M059J (cell line): ENCODE data around the gene WWOX. TPM values are rescaled to one million over a fixed set of nuclear protein-coding genes. Genes with fewer than 3 reads are reported as not detected.
A peak's percentile ranks its signal among the peaks of the same experiment; 100 is the strongest.

Source experiments
- DNase-seq: peaks from one replicate; pipeline ENCODE4 v3.0.0-alpha.2; 2012; ENCODE audit warnings: low read depth
- total RNA-seq: library from RNA; depleted of rRNA; stranded (reverse); fragments of >200 nt; shearing (Covaris generic); gene quantifications from 2 replicates; pipeline ENCODE4 v1.2.3, GENCODE V29; 2014

WWOX gene
- total RNA-seq, 1 experiment from 2014 or later: 13.7 TPM

DNA sequence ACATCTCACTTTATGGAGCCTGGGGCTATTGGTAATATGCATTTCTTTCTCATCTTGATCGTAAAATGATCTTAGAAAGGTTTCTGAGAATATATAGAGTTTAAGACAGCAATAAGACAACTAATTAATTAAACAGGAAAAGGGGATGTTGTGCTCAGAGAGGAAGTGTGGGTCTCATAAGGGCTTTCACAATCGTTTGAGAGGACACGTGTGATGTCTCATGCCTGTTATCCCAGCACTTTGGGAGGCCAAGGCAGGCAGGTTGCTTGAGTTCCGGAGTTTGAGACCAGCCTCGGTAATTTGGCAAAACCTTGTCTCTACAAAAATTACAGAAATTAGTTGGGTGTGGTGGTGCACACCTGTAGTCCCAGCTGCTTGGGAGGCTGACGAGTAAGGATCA lies 295.6 kb downstream of the WWOX start:
- no peak for DNase-seq

DNA sequence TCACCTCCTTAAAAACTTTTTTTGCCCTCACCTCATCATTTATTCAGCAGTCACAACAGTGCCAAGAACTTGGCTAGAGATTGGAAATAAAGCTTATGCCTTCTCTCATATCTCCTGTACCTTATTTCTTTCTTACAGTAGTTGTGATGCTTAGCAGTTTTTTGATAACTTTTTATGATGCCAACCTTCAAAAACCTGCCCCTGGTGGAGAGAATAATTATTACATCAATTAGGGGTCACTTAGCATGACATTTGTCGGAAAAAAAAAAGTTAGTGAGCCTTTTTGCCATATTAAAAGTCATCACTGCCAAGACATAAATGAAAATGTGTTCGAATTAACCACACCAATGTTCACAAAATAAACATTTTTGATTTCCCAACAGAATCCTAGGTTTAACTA lies 296.6 kb downstream of the WWOX start:
- DNase-seq: no peak

DNA sequence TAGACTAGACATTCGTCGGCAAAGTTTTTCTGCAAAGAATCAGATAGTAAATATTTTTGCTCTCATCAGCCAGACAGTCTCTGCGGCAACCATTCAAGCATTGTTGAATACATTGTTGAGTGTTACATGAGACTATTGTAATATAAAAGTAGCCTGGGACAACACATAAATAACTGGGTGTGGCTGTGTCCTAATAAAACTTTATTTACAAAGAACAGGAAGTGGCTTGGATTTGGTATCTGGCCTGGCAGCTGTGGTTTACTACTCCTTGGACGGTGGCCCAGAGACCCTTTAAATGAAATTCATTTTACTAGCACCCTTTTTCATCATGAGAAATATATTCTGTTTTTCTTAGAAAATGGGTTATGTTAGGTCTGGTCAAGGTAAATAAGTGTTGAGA lies 297.2 kb downstream of the WWOX start:
- DNase-seq: no peak

DNA sequence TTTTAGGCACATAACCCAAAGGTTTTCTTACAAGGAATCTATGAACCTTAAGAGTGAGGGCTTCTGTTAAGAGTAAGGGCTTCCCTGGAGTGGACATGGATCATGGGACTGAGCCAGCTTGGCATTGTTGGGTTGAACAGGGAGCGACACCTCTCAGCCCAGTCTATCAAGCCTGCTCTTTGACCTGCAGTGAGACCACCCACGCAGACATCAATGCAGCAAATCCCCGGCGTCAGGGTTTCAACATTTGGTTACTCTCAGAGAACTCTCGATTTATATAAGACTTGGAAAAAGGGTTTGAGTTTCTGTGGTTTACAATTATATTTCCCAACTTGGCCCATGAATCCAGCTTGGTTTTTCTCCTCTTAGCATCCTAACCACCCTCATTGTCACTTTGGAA lies 299.9 kb downstream of the WWOX start:
- DNase-seq: no peak

DNA sequence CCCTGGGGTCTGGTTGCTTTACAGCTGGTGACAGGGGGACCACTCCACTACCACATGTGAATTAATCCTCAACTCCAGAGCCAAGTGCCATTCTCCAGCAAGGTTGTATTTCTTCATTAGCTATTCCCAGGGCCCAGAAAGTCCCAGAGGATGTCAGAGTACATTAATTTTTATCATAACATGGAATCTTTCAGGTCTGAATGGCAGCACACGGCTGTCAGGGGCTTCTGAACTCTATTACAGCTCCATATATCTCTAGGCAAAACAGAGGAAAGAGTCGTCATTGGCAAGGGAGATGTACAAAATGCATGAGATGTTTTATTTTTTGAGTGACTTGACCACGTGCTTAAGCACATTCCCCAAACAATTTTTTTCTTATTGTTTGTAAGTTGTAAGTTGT lies 303.4 kb downstream of the WWOX start:
- no peak for DNase-seq

DNA sequence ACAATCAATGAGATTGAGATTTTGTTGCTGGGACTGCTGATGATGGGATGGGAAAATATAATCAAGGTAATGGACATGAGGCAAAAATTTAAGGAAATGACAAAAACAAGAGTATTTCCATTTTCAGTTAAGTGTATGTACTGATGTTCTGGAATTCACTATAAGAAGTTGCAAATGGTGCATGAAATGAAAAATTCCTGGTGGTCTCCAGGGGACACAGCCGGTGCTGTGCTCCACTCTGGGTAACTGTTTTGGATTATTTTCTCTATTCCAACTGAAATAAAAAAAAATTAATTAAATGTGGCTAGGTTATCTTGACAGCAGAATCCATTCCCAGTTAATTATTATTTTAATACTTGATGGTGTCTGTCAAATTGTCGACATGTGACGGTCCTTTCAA lies 305.6 kb downstream of the WWOX start:
- no peak for DNase-seq

DNA sequence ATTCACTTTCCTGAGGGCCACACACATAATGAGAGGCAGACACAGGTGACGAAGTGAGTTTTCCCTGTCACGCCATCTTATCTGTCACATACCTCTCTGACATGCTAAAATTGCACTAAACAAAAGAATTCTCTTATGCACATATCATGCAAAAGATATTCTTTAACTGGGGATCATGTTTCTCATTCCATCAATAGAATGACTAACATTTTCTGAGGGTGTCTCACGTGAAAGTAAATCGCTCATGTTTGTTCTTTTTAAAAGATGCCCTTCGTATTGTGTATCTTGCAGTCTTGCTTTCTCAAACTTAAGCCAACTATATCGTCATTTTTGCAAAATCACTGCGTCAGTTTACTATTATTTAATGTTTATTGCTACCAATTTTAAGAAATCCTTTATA lies 306.4 kb downstream of the WWOX start:
- no peak for DNase-seq

DNA sequence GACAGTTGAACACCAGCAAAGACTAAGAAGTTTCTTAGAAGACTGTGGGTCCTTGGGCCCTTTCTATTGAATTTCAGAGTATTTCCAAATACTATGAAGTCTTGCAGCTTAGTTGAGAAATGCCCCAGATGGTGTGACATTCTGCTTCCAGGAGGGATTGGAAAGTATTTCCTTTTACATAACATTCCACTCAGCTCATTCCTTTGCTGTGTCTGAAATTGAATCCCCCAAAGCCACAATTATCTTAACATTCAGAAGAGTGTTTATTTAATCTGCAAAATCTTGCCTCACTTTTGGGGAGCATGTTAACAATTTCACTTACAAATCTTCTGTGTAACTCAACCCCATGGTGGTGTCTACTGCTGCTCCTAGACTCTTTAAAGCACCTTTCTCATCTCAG lies 307.7 kb downstream of the WWOX start:
- DNase-seq: peak; percentile 1

DNA sequence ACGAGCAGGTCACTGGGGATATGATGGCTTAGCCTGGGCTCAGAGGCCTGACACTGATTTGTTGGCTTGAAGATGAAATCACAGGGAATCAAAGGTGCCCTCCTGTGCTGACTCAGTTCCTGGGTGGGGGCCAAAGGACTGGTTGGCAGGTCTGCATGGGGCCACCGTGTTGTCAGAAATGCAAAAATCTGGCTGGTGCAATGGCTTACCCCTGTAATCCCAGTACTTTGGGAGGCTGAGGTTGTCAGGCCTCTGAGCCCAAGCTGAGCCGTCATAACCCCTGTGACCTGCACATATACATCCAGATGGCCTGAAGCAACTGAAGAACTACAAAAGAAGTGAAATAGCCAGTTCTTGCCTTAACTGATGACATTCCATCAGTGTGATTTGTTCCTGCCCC lies 314.2 kb downstream of the WWOX start:
- DNase-seq: no peak

DNA sequence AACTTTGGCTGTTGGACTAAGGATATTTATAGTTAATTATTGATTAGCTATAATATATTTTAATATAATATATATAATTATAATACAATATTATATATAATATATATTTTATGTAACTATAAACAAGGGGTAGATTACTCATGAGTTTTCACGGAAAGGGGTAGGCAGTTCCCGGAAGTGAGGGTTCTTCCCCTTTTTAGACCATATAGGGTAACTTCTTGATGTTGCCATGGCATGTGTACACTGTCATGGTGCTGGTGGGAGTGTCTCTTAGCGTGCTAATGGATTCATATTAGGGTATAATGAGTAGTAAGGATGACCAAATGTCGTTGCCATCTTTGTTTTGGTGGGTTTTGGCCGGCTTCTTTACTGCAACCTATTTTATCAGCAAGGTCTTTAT lies 315.6 kb downstream of the WWOX start:
- DNase-seq: no peak

DNA sequence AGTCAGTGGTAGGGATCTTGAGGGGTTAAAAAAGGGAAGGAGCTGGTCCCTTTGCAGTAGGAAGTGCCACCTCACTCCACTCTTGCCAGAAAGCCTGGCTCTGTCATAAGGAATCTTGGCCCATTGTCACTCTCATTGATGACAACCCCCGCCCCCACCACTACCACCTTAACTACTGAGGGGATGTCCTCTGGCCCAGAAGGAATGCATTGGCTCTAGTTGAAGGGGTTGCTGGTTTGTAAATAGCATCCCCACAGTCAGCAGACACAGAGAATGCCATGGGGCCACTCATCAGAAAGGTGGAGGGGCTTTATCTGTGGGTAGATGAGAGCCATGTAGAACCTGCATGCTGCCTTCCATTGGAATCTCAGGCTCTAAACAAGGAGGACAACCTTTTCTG lies 316.2 kb downstream of the WWOX start:
- no peak for DNase-seq

DNA sequence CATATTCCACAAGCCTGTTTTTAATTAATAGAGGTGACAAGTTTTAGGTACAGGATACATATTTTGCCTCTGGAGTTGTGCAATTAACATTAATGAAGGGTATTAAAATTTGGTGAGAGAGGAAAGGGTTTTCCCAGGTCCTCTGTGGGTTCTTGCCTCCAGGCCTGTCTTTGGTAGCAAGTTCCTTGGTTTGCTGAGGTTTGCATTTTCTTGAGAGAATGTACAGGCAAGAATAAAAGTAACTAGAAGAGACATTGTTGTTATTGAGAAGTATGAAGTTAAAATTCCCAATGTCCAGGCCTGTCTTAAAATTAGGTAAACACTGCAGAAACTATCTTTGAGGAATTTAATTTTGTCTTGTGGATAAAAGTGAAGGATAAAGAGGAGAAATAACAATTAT lies 316.9 kb downstream of the WWOX start:
- DNase-seq: no peak

DNA sequence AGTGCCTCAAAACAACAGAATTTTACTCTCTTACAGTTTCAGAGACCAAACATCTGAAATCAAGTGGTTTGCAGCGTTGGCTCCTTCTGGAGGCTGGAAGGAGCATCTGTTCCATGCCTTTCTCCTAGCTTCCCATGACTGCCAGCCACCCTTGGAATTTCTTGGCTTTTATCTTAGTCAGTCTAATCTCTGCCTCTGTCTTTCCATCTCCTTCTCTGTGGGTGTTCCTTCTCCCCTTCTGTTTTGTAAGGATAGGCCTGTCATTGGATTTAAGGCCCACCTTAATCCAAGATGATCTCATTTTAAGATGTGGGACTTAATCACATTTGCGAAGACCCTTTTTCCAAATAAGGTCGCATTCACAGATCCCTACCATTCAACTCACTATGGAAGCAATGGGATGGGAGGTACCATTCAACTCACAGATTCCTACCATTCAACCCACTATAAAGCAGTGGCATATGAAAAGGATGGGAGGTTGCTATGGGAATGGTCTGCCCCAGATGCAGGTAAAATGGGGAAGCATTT lies 321.8 kb downstream of the WWOX start:
- DNase-seq: no peak

DNA sequence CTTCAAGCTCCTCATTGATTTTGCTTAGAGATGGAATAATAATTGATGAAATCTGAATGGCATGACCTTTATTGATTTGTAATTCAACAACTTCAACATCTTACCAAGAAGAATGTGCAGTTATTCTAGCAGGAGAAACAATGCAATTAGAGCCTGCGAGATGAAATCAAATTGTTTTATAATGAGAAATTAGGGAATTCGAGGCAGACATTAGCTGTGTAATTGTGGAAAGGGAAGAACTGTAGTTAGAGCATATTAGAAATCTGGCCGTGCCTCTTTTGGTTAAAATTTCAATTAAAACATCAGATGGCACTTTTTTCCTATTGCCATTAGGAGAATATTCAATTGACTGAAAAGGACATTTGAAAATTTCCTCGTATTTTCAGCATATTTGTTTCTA lies 325.8 kb downstream of the WWOX start:
- no peak for DNase-seq

DNA sequence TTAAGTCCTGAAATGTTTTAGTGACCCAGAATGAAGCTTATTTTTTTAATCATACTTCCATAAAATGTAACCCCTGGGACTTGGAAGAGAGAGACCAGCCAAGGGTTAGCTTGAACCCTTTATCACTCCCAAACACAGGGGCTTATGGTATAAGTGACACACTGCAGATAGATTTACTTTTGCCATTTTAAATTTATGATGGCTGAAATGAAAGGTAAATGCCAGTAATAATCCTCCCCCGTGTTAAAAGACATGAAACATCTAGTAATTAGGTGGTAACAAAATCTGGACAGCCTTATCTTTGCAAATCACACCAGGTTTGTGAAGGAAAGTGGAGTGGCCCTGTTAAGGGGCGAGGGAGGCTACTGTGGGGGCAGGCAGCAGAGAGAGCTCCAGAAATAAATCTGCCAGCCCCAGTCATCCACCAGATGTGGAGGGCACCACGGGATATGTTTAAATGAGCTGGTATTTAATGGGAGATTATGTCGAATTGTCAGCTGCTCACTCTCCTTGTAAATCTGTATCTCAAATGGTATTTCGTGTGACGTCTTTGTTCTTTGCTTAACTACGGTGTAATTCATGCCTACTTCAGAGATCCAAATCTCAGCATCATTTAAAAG lies 326.5 kb downstream of the WWOX start:
- DNase-seq: no peak

DNA sequence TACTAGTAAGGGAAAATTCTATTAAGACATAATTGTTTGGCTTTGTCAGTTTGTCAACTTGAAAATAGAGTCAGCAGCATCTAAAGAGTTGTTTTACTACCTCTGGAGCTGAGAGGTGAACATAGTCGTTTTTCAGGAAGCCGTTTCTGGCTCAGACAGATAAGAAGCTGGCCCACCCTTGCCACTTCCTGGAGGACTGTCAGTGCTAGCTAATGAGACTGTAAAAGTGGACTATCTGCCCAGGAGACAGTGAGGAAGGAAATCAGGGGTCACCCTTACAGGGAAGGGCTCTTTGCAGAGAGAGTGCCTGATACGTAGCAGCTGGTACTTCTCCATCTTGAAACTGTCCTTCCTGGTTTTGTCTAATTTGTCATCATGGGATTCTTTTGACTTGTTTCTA lies 328.7 kb downstream of the WWOX start:
- no peak for DNase-seq

DNA sequence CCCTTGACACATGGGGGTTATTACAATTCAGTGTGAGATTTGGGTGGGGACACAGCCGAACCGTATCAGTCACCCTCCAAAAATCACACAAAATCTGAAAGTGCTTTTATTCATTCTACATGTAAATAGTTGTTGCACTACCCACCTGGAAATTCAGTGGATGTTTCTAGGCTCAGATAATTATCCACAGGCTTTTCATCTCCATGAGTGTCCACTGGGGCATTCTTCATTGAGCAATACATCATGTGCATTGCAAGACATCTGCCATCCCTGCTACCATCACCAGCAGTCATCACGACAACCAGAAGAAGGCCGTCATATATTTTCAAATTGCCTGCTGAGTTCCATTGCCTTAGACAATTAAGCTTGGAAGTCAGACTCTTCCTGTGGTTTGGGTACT lies 330.8 kb downstream of the WWOX start:
- DNase-seq: no peak

DNA sequence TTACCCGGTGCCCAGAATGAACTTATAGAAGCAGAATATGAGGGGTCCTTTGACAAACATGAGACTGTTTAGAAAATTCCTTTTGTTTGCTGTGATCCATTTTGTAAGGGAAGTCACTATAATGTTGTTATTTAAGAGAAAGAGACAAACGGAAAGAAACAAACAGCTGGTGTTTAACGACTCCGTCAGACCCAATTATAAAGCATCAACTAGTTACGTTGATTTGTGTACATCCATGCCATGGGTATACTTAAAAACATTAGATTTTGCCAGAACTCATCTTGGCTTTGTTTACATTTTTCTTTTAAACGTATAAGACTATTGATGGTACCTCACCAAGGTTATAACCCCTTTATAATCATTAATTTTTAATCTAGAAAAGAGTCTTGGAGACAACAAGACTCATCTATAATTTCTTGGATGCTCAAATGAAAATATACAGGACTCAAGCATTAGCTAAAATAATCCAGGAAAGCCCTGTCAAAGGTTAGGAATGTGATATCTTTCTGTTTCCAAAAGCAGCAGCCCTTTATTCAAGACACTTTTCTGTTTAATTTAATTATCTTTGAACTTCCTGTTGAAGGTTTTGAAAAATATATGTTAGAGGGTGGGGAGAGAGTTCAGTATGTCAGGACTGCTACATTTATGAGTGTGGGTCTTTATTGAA lies 331.7 kb downstream of the WWOX start:
- DNase-seq: no peak

DNA sequence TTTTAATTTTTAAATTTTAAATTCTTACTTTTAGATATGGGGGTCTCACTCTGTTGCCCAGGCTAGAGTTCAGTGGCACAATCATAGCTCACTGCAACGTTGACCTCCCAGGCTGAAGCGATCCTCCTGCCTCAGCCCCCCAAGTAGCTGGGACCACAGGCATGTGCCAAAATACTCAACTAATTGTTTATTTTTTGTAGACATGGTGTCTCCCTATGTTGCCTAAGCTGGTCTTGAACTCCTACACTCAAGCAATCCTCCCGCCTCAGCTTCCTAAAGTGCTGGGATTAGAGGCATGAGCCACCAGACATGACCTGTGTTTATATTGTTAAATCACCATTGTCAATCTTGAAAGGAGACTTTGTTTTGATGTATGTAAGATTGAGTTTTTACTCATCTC lies 332.2 kb downstream of the WWOX start:
- DNase-seq: no peak

DNA sequence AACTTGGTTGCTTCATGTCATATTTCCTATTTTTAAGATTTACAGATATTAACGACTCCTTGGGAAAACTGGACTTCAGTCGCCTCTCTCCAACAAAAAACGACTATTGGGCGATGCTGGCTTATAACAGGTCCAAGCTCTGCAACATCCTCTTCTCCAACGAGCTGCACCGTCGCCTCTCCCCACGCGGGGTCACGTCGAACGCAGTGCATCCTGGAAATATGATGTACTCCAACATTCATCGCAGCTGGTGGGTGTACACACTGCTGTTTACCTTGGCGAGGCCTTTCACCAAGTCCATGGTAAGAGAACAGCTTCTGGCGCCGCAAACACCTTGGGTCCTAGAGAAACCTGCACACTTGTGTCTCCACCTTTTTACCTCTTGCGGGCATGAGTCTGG lies 333.0 kb downstream of the WWOX start:
- DNase-seq: no peak

DNA sequence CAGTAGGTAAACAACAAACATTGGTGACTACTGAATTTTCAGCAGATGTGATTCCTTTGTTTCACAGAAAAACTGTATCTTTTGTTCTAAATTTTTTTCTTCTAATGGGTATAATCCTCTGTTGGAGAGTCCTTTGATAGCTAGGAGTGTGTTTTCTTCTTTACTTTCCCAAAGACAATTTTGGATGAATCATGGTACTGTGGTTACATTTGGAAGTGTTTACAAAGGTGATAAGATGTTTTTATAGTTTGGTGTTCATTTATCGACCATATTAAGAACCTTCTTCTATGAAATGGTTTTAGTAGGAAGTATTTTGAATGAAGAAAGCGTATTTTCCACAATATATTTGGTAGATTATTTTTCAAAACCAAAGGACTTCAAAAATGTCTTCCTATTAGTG lies 333.7 kb downstream of the WWOX start:
- no peak for DNase-seq

DNA sequence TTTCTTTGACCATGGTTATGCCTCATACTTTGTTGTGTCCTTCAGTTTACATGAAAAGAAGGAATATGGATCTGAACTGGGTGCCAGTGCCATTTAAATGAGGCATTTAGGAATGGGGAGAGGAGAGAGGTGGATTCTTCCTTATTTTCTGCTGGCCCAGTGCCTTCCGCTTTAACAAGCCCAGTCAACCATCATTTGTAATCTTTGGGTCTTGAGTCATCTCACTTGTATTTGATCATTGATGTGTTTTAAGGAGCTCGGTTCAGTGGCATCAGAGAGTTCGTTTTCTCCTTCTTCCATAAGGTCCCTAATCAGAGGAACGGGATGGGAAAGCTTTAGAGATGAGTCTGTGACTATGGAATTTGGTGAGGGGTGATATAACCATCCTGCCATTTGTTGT lies 334.9 kb downstream of the WWOX start:
- DNase-seq: no peak

DNA sequence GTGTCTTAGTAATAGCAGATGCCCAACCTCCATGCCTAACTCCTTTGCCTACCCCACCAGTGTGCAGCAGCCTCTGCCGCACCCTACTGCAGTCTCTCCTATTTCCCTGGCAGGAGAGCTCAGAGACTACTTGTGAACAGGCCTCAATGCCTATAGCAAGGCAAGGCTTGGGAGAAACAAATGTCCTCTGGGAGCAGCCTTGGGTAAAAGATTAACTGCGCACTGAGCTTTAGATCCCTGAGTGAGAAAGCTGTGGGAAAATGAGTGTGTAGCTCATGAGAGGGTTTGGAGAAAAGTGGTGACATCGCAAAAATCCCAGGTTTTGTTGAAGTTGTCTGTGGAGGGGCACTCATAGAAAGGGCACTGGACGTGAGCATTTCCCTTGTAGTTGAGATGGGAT lies 335.8 kb downstream of the WWOX start:
- no peak for DNase-seq

DNA sequence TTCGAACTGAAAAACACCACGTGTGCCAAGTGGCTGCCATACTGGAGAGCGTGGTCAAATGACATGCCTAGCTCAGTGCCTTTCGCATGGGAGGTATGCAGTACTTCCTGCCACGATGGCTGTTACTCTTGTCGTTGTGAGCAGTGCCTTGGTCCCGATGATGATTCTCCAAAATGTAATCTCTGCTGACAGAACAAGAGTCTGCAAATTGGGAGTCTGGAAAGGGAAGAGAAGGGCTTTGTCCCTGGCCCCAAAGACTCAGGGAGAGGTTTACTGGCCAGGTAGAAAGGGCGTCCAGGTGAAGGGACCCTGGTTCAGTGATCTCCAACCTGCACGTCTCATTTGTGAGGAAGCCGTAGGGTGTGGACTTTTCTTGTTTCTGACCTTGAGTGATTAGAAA lies 336.6 kb downstream of the WWOX start:
- DNase-seq: no peak
